ENCODE results near the gene CASTOR1. TPM values are rescaled to one million over a fixed set of nuclear protein-coding genes. Genes with fewer than 3 reads are reported as not detected.

Gene CASTOR1
- total RNA-seq, 1 donor, result 20.7 TPM

GRCh38 chr22:30247974-30248373 is 41.3 kb downstream of the CASTOR1 start:
- DNase-seq (ENCODE audit: low read depth in 2 of 3, low spot score in 2 of 3), result no peak

- no peak for DNase-seq (ENCODE audit: low read depth in 2 of 3, low spot score in 2 of 3)
These were observed 41.7 kb downstream of the CASTOR1 start for GRCh38 chr22:30247561-30247960.

GRCh38 chr22:30246814-30247376 is 42.4 kb downstream of the CASTOR1 start:
- DNase-seq (ENCODE audit: low read depth in 2 of 3, low spot score in 2 of 3), result no peak

- peak in 2 of 3 donors; percentile 51 to 61 for DNase-seq (ENCODE audit: low read depth in 2 of 3, low spot score in 2 of 3)
These were observed 43.1 kb downstream of the CASTOR1 start, which contains the start of gene LIF for GRCh38 chr22:30245985-30246813. LIF (minus strand) TSS chr22:30246759; CDS start chr22:30246695, 64 bp downstream.

GRCh38 chr22:30245181-30245984 is 43.9 kb downstream of the CASTOR1 start:
- DNase-seq (ENCODE audit: low read depth in 2 of 3, low spot score in 2 of 3), result no peak

GRCh38 chr22:30244641-30245040 is 44.7 kb downstream of the CASTOR1 start:
- DNase-seq (ENCODE audit: low read depth in 2 of 3, low spot score in 2 of 3), result no peak

GRCh38 chr22:30244066-30244465 is 45.2 kb downstream of the CASTOR1 start:
- no peak for DNase-seq (ENCODE audit: low read depth in 2 of 3, low spot score in 2 of 3)

- no peak for DNase-seq (ENCODE audit: low read depth in 2 of 3, low spot score in 2 of 3)
These were observed 45.6 kb downstream of the CASTOR1 start for GRCh38 chr22:30243661-30244060.

- no peak for DNase-seq (ENCODE audit: low read depth in 2 of 3, low spot score in 2 of 3)
These were observed 47.5 kb downstream of the CASTOR1 start for GRCh38 chr22:30241576-30242371.

- DNase-seq (ENCODE audit: low read depth in 2 of 3, low spot score in 2 of 3), result no peak
These were observed 48.5 kb downstream of the CASTOR1 start for GRCh38 chr22:30240541-30241417.

- DNase-seq (ENCODE audit: low read depth in 2 of 3, low spot score in 2 of 3), result no peak
These were observed 49.6 kb downstream of the CASTOR1 start for GRCh38 chr22:30239488-30240405.

- DNase-seq (ENCODE audit: low read depth in 2 of 3, low spot score in 2 of 3), result no peak
These were observed 50.4 kb downstream of the CASTOR1 start for GRCh38 chr22:30238661-30239487.

GRCh38 chr22:30238136-30238535 is 51.2 kb downstream of the CASTOR1 start:
- no peak for DNase-seq (ENCODE audit: low read depth in 2 of 3, low spot score in 2 of 3)

- DNase-seq (ENCODE audit: low read depth in 2 of 3, low spot score in 2 of 3), result no peak
These were observed 52.4 kb downstream of the CASTOR1 start for GRCh38 chr22:30236875-30237274.

- DNase-seq (ENCODE audit: low read depth in 2 of 3, low spot score in 2 of 3), result no peak
These were observed 53.6 kb downstream of the CASTOR1 start for GRCh38 chr22:30235687-30236170.

Data from hematopoietic multipotent progenitor cell (in vitro differentiated cells).